ENCODE data around the gene ZNF141. TPM values are rescaled to one million over a fixed set of nuclear protein-coding genes. Genes with fewer than 3 reads are reported as not detected.
A peak's percentile ranks its signal among the peaks of the same experiment; 100 is the strongest.
"Not testable (repeated sequence)": the region's sequence is repeated elsewhere in the genome, so short reads cannot be mapped to it uniquely, and the experiment has no call there.

The ZNF141 gene
- 5.4 and 8.8 TPM in 2 replicates for total RNA-seq (2014; rRNA removed; shearing (Covaris generic))

- peak; percentile 97 for DNase-seq (ENCODE audit: low read depth)
Measured at GRCh38 chr4:337143-337931, at the start of gene ZNF141. Gene ZNF141 (plus strand): TSS chr4:337814. CDS start chr4:337984, 170 bp downstream.

- peak; percentile 15 for DNase-seq (ENCODE audit: low read depth)
Measured at GRCh38 chr4:288891-289290, 48.7 kb upstream of the ZNF141 start.

GRCh38 chr4:294732-295131 lies 42.9 kb upstream of the ZNF141 start:
- no peak for DNase-seq (ENCODE audit: low read depth)

DNA sequence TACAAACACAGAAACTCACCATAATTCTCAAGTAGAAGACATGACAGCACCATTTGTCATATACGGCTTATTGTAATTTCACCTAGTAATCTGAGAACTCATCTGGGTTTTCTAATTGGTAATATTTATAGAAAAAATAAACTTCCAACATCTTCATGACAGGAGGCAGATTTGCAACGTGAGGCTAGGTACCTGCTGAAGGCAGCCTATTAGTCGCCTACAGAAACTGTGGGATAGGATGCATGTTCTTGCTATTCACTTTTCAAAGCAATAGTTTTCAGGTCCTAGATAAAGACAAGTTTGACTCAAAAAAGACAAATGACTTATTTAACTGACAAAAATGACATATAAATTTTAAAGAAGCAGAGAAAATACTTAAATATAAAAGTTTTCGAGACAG lies 35.2 kb upstream of the ZNF141 start:
- DNase-seq (ENCODE audit: low read depth): no peak

GRCh38 chr4:304516-304915 lies 33.1 kb upstream of the ZNF141 start:
- not testable (repeated sequence) for DNase-seq (ENCODE audit: low read depth)

DNA sequence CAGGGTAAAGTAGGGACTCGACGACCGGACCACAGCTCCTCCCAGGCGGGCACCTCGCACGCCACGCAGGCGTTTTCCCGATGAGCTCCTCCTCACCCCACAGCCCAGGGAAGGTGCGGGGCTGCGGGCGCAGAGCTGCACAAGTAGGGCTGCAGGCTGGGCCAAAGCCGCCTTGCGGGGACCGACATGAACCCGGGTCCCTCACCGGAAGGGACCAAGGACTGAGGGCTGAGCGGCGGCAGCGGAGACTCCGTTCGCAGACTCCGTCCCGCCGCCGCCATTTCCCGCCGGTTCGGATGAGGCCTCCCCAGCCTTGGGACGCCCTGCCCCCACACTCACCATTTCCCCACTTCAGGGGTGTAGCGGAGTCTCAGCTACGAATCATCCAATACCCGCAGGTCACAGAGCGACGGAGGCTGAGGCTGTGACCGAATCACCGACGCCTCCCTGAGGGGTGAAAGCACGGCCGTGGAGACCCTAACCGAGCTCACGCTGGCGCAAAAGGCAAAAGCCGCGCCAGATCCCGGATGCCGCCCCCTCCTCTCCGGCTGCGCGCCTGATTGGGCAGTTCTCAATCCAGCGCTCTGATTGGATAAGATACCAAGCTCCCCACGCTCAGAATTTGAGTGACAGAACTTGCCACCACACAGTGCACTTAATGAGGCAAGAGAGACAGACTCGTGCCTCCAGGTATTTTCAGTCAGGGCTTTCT lies 32.5 kb upstream of the ZNF141 start, which contains the start of gene ZNF732:
Gene ZNF732, minus strand, starts transcription at position 506 of the 712 bp plus-strand sequence. Its CDS starts 164 bp downstream, at position 342.
- no peak for DNase-seq (ENCODE audit: low read depth)

- DNase-seq (ENCODE audit: low read depth): no peak
Measured at GRCh38 chr4:306551-306961, 31.1 kb upstream of the ZNF141 start.

DNA sequence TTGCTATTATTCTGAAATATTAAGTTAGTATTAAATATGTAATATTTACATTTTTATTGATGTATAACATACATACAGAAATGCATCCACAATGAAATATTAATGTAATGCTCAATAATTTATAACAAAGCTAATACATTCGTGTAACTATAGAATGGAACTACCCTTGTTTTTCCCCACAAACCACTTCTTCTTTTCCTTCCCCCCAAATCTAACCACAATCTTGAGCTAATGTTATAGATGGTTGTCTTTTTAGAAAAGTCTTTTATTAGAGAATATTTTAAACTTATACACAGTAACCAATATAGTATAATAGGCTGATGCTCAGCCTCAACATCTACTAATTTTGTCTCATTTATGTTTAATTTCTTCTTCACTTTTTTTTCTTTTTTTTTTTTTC lies 27.8 kb upstream of the ZNF141 start:
- DNase-seq (ENCODE audit: low read depth): no peak

GRCh38 chr4:314296-314903 lies 23.2 kb upstream of the ZNF141 start:
- no peak for DNase-seq (ENCODE audit: low read depth)

- no peak for DNase-seq (ENCODE audit: low read depth)
Measured at GRCh38 chr4:328729-329128, 8.9 kb upstream of the ZNF141 start.

DNA sequence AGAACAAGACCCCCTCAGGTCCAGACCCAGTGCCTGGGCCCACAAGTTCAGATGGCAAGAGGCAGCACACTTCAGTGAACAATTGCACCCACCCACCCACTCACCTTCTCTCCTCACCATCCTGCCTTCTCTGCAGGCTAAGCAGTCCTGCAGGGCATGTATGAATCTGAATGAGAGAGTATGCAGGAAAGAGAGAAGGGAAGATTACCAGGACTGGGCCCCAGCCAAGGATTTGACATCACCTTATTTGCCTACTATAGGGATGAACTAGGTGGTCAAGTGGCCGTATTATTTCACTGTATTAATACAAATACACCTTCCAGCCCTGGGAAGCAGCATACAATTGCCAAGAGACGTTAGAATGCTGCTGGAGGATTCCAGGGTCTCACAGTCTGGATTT lies 2.1 kb upstream of the ZNF141 start:
- DNase-seq (ENCODE audit: low read depth): no peak

DNA sequence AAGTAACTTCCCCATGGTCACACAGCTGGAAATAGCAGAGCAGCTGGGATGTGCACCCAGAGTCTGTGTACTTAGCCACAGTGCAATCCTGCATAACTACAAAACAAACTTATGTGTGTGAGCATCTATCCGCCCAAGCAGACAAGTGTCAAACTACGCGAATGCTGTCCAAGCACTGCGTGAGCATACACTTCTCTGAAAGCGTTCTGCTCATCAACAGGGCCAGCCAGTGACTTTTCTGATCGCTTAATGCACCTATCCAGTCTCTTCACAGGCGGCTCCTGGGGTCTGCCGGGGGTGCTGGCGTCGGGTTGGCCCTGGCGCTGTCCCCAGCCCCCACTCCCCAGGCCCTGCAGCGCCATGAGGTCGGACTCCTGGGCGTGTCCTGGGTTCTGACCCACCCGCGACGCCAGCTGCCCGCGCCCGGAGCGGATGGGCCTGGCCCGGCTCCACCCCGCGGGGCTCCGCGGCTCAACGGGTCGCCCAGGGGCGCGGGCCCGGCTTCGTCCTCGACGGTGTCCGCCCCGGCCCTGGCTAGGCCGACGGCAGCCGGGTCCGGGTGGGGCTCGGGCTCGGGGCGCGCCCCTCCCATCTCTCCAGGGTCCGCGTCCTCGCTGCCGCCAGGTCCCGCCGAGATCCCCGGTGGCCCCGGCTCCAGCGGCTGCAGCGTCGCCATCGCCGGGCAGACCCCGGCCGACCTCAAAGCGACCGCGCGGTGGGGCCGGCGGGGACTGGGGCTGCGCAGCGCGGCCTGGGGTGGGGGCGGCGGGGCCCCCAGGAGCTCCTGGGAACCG lies 1.3 kb upstream of the ZNF141 start:
- no peak for DNase-seq (ENCODE audit: low read depth)

- no peak for DNase-seq (ENCODE audit: low read depth)
Measured at GRCh38 chr4:336893-337142, 796 bp upstream of the ZNF141 start.

- peak; percentile 47 for DNase-seq (ENCODE audit: low read depth)
Measured at GRCh38 chr4:337932-338758, 531 bp downstream of the ZNF141 start.

DNA sequence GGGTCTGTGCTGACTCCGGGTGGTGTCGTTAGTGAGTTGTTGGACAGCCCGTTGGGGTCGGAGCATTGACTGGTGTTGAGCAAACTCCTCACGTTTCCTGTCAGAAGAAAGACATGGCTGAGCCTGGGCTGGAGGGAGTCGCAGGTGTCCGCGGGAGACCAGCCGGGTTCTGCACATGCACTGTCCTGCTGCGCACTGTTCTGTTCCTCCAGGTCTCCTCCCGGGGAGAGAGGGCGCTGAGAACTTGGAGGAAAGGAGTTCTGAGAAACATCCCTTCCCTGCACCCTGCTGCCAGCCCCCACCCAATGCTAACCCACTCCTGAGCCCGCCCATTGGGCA lies 1.1 kb downstream of the ZNF141 start:
- no peak for DNase-seq (ENCODE audit: low read depth)

DNA sequence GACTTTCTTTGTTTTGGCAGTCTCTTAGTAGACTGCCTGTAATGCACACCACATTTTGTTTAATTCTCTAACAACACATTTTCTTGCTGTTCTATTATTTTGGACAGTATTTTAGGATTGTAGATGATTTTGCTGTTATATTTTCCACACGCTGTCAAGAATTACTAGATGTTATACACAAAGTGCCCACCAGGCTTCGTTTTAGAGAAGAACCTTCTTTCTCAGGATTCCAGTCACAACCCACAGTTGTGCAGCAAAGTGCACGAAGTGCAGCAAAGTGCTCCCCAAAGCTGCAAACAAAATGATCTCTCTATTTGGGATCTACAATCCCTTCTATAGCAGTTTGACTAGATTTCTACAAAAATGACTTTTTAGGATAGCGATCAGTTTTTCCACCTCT lies 2.4 kb downstream of the ZNF141 start:
- DNase-seq (ENCODE audit: low read depth): no peak

DNA sequence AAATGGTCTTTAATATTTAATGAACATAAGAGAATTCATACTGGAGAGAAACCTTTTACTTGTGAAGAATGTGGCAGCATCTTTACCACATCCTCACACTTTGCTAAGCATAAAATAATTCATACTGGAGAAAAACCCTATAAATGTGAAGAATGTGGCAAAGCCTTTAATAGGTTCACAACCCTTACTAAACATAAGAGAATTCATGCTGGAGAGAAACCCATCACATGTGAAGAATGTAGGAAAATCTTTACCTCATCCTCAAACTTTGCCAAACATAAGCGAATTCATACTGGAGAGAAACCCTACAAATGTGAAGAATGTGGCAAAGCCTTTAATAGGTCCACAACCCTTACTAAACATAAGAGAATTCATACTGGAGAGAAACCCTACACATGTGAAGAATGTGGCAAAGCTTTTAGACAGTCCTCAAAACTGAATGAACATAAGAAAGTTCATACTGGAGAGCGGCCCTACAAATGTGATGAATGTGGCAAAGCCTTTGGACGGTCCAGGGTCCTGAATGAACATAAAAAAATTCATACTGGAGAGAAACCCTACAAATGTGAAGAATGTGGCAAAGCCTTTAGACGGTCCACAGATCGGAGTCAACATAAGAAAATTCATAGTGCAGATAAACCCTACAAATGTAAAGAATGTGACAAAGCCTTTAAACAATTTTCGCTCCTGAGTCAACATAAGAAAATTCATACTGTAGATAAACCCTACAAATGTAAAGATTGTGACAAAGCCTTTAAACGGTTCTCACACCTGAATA lies 35.6 kb downstream of the ZNF141 start:
- DNase-seq (ENCODE audit: low read depth): no peak

DNA sequence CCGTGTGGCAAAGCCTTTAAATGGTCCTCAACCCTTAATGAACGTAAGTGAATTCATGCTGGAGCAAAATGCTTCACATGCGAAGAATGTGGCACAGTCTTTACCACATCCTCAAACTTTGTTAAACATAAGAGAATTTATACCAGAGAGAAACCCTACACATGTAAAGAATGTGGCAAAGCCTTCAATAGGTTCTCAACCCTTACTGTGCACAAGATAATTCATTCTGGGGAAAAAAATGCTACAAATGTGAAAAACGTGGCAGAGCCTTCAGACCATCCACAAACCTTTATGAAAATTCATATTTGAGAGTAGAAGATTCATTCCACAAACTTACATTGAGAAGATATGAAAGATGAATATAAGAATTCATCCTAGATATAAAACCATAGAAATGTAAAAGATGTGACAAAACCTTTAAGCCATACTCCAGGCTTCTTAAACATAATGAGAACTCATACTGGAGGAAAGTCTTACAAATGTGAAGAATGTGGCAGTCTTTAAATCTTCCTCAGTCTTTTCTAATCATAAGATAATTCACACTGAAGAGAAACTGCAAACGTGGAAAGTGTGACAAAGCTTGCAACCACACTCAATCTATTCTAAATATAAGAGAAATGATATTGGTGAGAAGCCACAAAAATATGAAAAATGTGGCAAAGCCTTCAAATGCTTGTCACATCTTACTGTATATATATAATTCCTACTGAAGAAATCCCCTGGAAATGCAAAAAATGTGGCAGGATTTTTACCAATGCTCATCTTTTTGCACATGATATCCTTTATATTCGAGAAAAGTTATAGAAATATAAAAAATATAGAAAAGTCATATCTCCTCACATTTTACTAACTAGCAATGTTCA lies 36.9 kb downstream of the ZNF141 start:
- no peak for DNase-seq (ENCODE audit: low read depth)

GRCh38 chr4:384311-385010 lies 46.8 kb downstream of the ZNF141 start:
- no peak for DNase-seq (ENCODE audit: low read depth)

Data from RPMI7951 (cell line).